ENCODE measurements around the gene KIAA0825.

Gene KIAA0825

GRCh38 chr5:94545870-94546625 is 72.4 kb downstream of the KIAA0825 start:
- H3K27ac Mint-ChIP-seq: no peak overlapping the region
- no peak for ATAC-seq (replicated peaks)
- H3K27me3 Mint-ChIP-seq: no peaks in the 10 kb centered on the region

GRCh38 chr5:94544875-94545547 is 73.4 kb downstream of the KIAA0825 start:
- no peak for DNase-seq
- no peak for ATAC-seq (replicated peaks)
- Mint-ChIP-seq H3K4me1 (peaks cover 8 to 13% of the 10 kb centered on the region in 2 donors), H3K27me3 (no peaks in the 10 kb centered on the region), H3K27ac (no peak overlapping the region), H3K4me3 (no peak overlapping the region), H3K9me3 (peaks cover 5 to 13% of the 10 kb centered on the region in 2 donors), H3K36me3 (peaks cover 21 to 32% of the 10 kb centered on the region in 2 donors)

More at GRCh38 chr5:94545870-94546625, 72.4 kb downstream of the KIAA0825 start:
- Mint-ChIP-seq H3K9me3 (peaks cover 5 to 14% of the 10 kb centered on the region in 2 donors), H3K4me3 (no peak overlapping the region), H3K36me3 (peaks cover 20 to 27% of the 10 kb centered on the region in 2 donors), H3K4me1 (peaks cover 8 to 13% of the 10 kb centered on the region in 2 donors)
- no peak for DNase-seq

GRCh38 chr5:94544031-94544650 is 74.3 kb downstream of the KIAA0825 start:
- Mint-ChIP-seq H3K4me1 (peaks cover 8 to 13% of the 10 kb centered on the region in 2 donors), H3K27me3 (no peaks in the 10 kb centered on the region), H3K4me3 (no peak overlapping the region), H3K9me3 (peaks cover 6 to 12% of the 10 kb centered on the region in 2 donors), H3K36me3 (peaks cover 17 to 26% of the 10 kb centered on the region in 2 donors), H3K27ac (no peak overlapping the region)
- peak; percentile 63 to 74 for ATAC-seq (replicated peaks)
- DNase-seq: no peak

GRCh38 chr5:94540856-94541494 is 77.4 kb downstream of the KIAA0825 start:
- H3K27me3 Mint-ChIP-seq: no peaks in the 10 kb centered on the region
- no peak overlapping the region for H3K27ac Mint-ChIP-seq
- H3K9me3 Mint-ChIP-seq: peaks cover 6 to 12% of the 10 kb centered on the region in 2 donors
- H3K4me3 Mint-ChIP-seq: no peak overlapping the region
- peaks cover 8 to 13% of the 10 kb centered on the region in 2 donors for H3K4me1 Mint-ChIP-seq
- H3K36me3 Mint-ChIP-seq: peaks cover 17 to 22% of the 10 kb centered on the region in 2 donors
- DNase-seq: no peak
- ATAC-seq (replicated peaks): no peak

GRCh38 chr5:94538260-94538659 is 80.1 kb downstream of the KIAA0825 start:
- ATAC-seq (replicated peaks) (no peak), DNase-seq (no peak)
- Mint-ChIP-seq H3K27me3 (no peaks in the 10 kb centered on the region), H3K9me3 (peaks cover 6 to 12% of the 10 kb centered on the region in 2 donors), H3K4me3 (no peak overlapping the region), H3K36me3 (peaks cover 11 to 25% of the 10 kb centered on the region in 2 donors), H3K27ac (no peak overlapping the region), H3K4me1 (no peaks in the 10 kb centered on the region)

- Mint-ChIP-seq H3K9me3 (no peaks in the 10 kb centered on the region), H3K27ac (no peak overlapping the region), H3K36me3 (peaks cover 0 to 5% of the 10 kb centered on the region in 2 donors), H3K4me1 (no peaks in the 10 kb centered on the region), H3K4me3 (no peak overlapping the region), H3K27me3 (no peaks in the 10 kb centered on the region)
- no peak for DNase-seq
- ATAC-seq (replicated peaks): no peak
These were observed 91.7 kb downstream of the KIAA0825 start for GRCh38 chr5:94526706-94527105.

GRCh38 chr5:94524841-94525697 is 93.3 kb downstream of the KIAA0825 start:
- H3K4me1 Mint-ChIP-seq: no peaks in the 10 kb centered on the region
- H3K36me3 Mint-ChIP-seq: no peaks in the 10 kb centered on the region
- no peak overlapping the region for H3K4me3 Mint-ChIP-seq
- DNase-seq (no peak), ATAC-seq (replicated peaks) (peak; percentile 65 to 77)
- no peaks in the 10 kb centered on the region for H3K9me3 Mint-ChIP-seq
- H3K27ac Mint-ChIP-seq: no peak overlapping the region
- H3K27me3 Mint-ChIP-seq: no peaks in the 10 kb centered on the region

GRCh38 chr5:94523018-94523417 is 95.4 kb downstream of the KIAA0825 start:
- no peak overlapping the region for H3K27ac Mint-ChIP-seq
- ATAC-seq (replicated peaks): no peak
- no peaks in the 10 kb centered on the region for H3K9me3 Mint-ChIP-seq
- H3K27me3 Mint-ChIP-seq: no peaks in the 10 kb centered on the region
- H3K36me3 Mint-ChIP-seq: no peaks in the 10 kb centered on the region
- no peak for DNase-seq
- H3K4me3 Mint-ChIP-seq: no peak overlapping the region
- no peaks in the 10 kb centered on the region for H3K4me1 Mint-ChIP-seq

GRCh38 chr5:94522117-94522516 is 96.3 kb downstream of the KIAA0825 start:
- H3K27ac Mint-ChIP-seq: no peak overlapping the region
- no peak for ATAC-seq (replicated peaks)

GRCh38 chr5:94517490-94518488 is 100.6 kb downstream of the KIAA0825 start:
- Mint-ChIP-seq H3K4me3 (no peak overlapping the region), H3K36me3 (peaks cover 0 to 3% of the 10 kb centered on the region in 2 donors), H3K9me3 (no peaks in the 10 kb centered on the region), H3K27ac (no peak overlapping the region), H3K4me1 (no peaks in the 10 kb centered on the region), H3K27me3 (no peaks in the 10 kb centered on the region)
- DNase-seq (no peak), ATAC-seq (replicated peaks) (no peak)

More at GRCh38 chr5:94522117-94522516, 96.3 kb downstream of the KIAA0825 start:
- H3K36me3 Mint-ChIP-seq: no peaks in the 10 kb centered on the region
- no peak overlapping the region for H3K4me3 Mint-ChIP-seq
- no peaks in the 10 kb centered on the region for H3K9me3 Mint-ChIP-seq
- DNase-seq: no peak
- H3K27me3 Mint-ChIP-seq: no peaks in the 10 kb centered on the region
- H3K4me1 Mint-ChIP-seq: no peaks in the 10 kb centered on the region

GRCh38 chr5:94516148-94516547 is 102.3 kb downstream of the KIAA0825 start:
- ATAC-seq (replicated peaks): no peak
- DNase-seq: no peak
- H3K4me3 Mint-ChIP-seq: no peak overlapping the region
- no peaks in the 10 kb centered on the region for H3K27me3 Mint-ChIP-seq
- H3K36me3 Mint-ChIP-seq: peaks cover 0 to 3% of the 10 kb centered on the region in 2 donors
- no peak overlapping the region for H3K27ac Mint-ChIP-seq
- no peaks in the 10 kb centered on the region for H3K4me1 Mint-ChIP-seq
- no peaks in the 10 kb centered on the region for H3K9me3 Mint-ChIP-seq

- Mint-ChIP-seq H3K36me3 (no peaks in the 10 kb centered on the region), H3K4me3 (no peak overlapping the region), H3K4me1 (no peaks in the 10 kb centered on the region), H3K27ac (no peak overlapping the region), H3K27me3 (no peaks in the 10 kb centered on the region), H3K9me3 (no peaks in the 10 kb centered on the region)
- DNase-seq: no peak
- ATAC-seq (replicated peaks): no peak
These were observed 109.8 kb downstream of the KIAA0825 start for GRCh38 chr5:94508461-94509148.
